SK-N-SH (cell line): ENCODE measurements around the gene PDE4B. TPM values are rescaled to one million over a fixed set of nuclear protein-coding genes. Genes with fewer than 3 reads are reported as not detected.

Experiments
- CTCF ChIA-PET: fragments of 300-600, 350-600 bp; formaldehyde crosslinking; extraction: SDS; loops from one replicate; lab custom pipeline; 2021; lab: Yijun Ruan, JAX
- POLR2A ChIA-PET: fragments of 350-600 bp; sonication (Branson Sonifier 250); formaldehyde crosslinking; extraction: SDS; loops from one replicate; lab custom pipeline; 2020; ENCODE audit warnings: antibody characterized with exemption, inconsistent platforms; lab: Yijun Ruan, JAX
- DNase-seq: peaks from one replicate; pipeline ENCODE4 v3.0.0; 2012
- H2AFZ ChIP-seq: fragments of 200-600 bp; sonication (generic); 2 replicates; pipeline ENCODE4 v1.8.1; 2016; ENCODE audit warnings: antibody characterized with exemption, mild to moderate bottlenecking, low read depth
- H3F3A ChIP-seq: fragments of 200-600 bp; sonication (generic); replicated peaks from 2 replicates; pipeline ENCODE3; 2016; ENCODE audit warnings: antibody characterized with exemption, mild to moderate bottlenecking; ENCODE audit not compliant: insufficient read depth
- H3K27ac ChIP-seq, 2 experiments: fragments of 200-500 bp in 1 of 2; fragments of 200-600 bp in 1 of 2; sonication (Bioruptor generic) in 1 of 2; sonication (generic), shearing (Covaris generic) in 1 of 2; 2 replicates each; pipeline versions ENCODE4 v1.5.1 to v1.6.1; 2014 to 2016; ENCODE audit warnings: low read depth in 2 of 2, inconsistent platforms in 1 of 2, low read length in 1 of 2, mild to moderate bottlenecking in 1 of 2, mixed read lengths in 1 of 2
- H3K27me3 ChIP-seq: fragments of 200-600 bp; sonication (generic), shearing (Covaris generic); 2 replicates; pipeline ENCODE4 v1.6.1; 2016; ENCODE audit warnings: mixed run types; ENCODE audit not compliant: insufficient read depth
- H3K36me3 ChIP-seq, 2 experiments: fragments of 200-500 bp in 1 of 2; fragments of 200-600 bp in 1 of 2; sonication (Bioruptor generic) in 1 of 2; sonication (generic) in 1 of 2; replicated peaks in 1 of 2; 2 replicates each; pipeline versions ENCODE3 to v1.5.1; 2014 to 2016; ENCODE audit warnings: low read length in 1 of 2, mild to moderate bottlenecking in 1 of 2; ENCODE audit not compliant: insufficient read depth in 2 of 2, control insufficient read depth in 1 of 2
- H3K4me1 ChIP-seq, 2 experiments: fragments of 200-500 bp in 1 of 2; fragments of 200-600 bp in 1 of 2; sonication (Bioruptor generic) in 1 of 2; sonication (generic), shearing (Covaris generic) in 1 of 2; 2 replicates each; pipeline versions ENCODE4 v1.5.1 to v1.6.1; 2014 to 2016; ENCODE audit warnings: low read depth in 1 of 2, low read length in 1 of 2, mixed run types in 1 of 2; ENCODE audit not compliant: insufficient read depth in 2 of 2, control insufficient read depth in 1 of 2
- H3K4me2 ChIP-seq: fragments of 200-600 bp; sonication (generic), shearing (Covaris generic); 2 replicates; pipeline ENCODE4 v1.6.1; 2017; ENCODE audit warnings: mixed run types
- H3K4me3 ChIP-seq, 2 experiments: fragments of 200-500 bp in 1 of 2; fragments of 200-600 bp in 1 of 2; sonication (Bioruptor generic) in 1 of 2; sonication (generic), shearing (Covaris generic) in 1 of 2; 2 replicates each; pipeline versions ENCODE4 v1.5.1 to v1.8.1; 2014 to 2016; ENCODE audit warnings: low read depth in 2 of 2, inconsistent platforms in 1 of 2, low read length in 1 of 2, mild to moderate bottlenecking in 1 of 2, mixed read lengths in 1 of 2, moderate library complexity in 1 of 2
- H3K79me2 ChIP-seq: fragments of 200-600 bp; sonication (generic); 2 replicates; pipeline ENCODE4 v1.8.1; 2017; ENCODE audit warnings: mild to moderate bottlenecking; ENCODE audit not compliant: insufficient read depth
- H3K9ac ChIP-seq: fragments of 200-600 bp; sonication (generic); 2 replicates; pipeline ENCODE4 v1.6.1; 2017; ENCODE audit warnings: mixed run types
- H3K9me2 ChIP-seq: fragments of 200-600 bp; sonication (generic); 2 replicates; pipeline ENCODE4 v1.6.1; 2017; ENCODE audit warnings: mixed run types
- H3K9me3 ChIP-seq: fragments of 200-600 bp; sonication (generic); 2 replicates; pipeline ENCODE4 v1.6.1; 2017; ENCODE audit warnings: mixed run types, mild to moderate bottlenecking, moderate library complexity
- H4K20me1 ChIP-seq: fragments of 200-600 bp; sonication (generic); 2 replicates; pipeline ENCODE4 v1.6.1; 2017; ENCODE audit warnings: mild to moderate bottlenecking, mixed run types; ENCODE audit not compliant: insufficient read depth
- JUND ChIP-seq: IDR thresholded peaks from 2 replicates; pipeline ENCODE4 v1.4.0; 2012
- MXI1 ChIP-seq: IDR thresholded peaks from 2 replicates; pipeline ENCODE4 v1.6.1; 2012; ENCODE audit warnings: mild to moderate bottlenecking, low read depth, low read length, improper control_type of control experiment
- RAD21 ChIP-seq: IDR thresholded peaks from 2 replicates; pipeline ENCODE4 v1.6.1; 2012; ENCODE audit warnings: mild to moderate bottlenecking, low read length
- RCOR1 ChIP-seq: fragments of 150-350 bp; IDR thresholded peaks from 2 replicates; pipeline ENCODE4 v1.6.1; 2017; ENCODE audit warnings: antibody characterized with exemption, low read length
- RFX5 ChIP-seq: IDR thresholded peaks from 2 replicates; pipeline ENCODE4 v1.6.1; 2012; ENCODE audit warnings: mild to moderate bottlenecking, improper control_type of control experiment, low read length
- TCF12 ChIP-seq: IDR thresholded peaks from 2 replicates; pipeline ENCODE4 v1.4.0; 2012
- WGBS: methylation state at CpG from one replicate; pipeline ENCODE4 v1.1.6; 2017; ENCODE audit warnings: low lambda C conversion rate; 5-methylcytosine and 5-hydroxymethylcytosine counted together
- polyA plus RNA-seq, 3 experiments: library from polyadenylated mRNA; depleted of rRNA; stranded (reverse); fragments of >200 nt; gene quantifications; 2 replicates each; pipeline ENCODE4 v1.2.3, GENCODE V29; 2012
- TF ChIP-seq, protein P1 (sequence below): fragments of 200-600 bp; sonication (generic); IDR thresholded peaks from 2 replicates; pipeline ENCODE4 v1.6.1; 2017; ENCODE audit warnings: antibody characterized with exemption, mild to moderate bottlenecking, moderate library complexity
- TF ChIP-seq, protein P2 (sequence below): IDR thresholded peaks from 2 replicates; pipeline ENCODE4 v1.4.0; 2012; ENCODE audit warnings: low read depth, borderline replicate concordance
- TF ChIP-seq, protein P3 (sequence below): IDR thresholded peaks from 2 replicates; pipeline ENCODE4; 2012
- TF ChIP-seq, protein P4 (sequence below): fragments of 150-350 bp; IDR thresholded peaks from 2 replicates; pipeline ENCODE4 v1.6.1; 2017; ENCODE audit warnings: antibody characterized with exemption, low read length, low read depth, borderline replicate concordance

PDE4B gene
- polyA plus RNA-seq, 1 of the 3 experiments (the other 2 are of a cell fraction) = 1.9 TPM

DNA sequence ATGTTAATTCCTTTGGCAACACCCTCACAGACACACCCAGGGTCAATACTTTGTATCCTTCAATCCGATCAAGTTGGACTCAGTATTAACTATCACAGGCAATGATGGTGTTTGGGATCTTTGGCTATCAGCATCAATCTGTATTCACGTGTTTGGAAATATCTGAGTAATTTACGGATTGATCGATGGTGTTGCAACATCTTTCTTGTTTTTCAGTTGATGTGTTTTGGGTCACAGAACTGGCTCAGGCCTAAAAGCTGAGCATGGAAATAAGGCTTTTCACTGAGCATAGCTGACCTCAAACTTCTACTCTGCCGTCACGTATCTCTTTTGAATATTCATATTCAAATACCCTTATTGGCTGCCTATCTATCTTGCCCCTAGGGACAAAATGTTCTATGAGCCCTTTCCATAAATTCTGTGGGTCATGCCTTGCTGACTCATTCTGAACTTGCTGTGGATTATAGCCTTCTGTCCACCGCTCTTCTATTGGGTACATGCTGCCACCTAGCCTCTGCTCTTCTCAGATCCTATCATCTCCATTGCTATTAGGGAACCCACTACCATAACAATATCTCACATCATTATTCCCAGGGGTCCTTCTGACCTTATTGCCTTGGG is 156.0 kb downstream of the PDE4B start:
- 85% methylated on average over 7 of the region's 7 CpGs for WGBS
- H3K9me3 ChIP-seq = no peaks in the 10 kb centered on the region
- CTCF ChIA-PET = interaction anchor here (1.0 to 1.3 kb wide), 2 partner anchors 8 to 294 kb away, joined by 3 to 7 read pairs; no protein-coding TSS in a partner anchor
- no peaks in the 10 kb centered on the region for H4K20me1 ChIP-seq
- H3K4me3 ChIP-seq = no peak overlapping the region
- H3K9ac ChIP-seq = no peak overlapping the region
- no peaks in the 10 kb centered on the region for H3K36me3 ChIP-seq
- no peak overlapping the region for H3K4me2 ChIP-seq
- H3K27ac ChIP-seq = no peak overlapping the region
- no peaks in the 10 kb centered on the region for H3K9me2 ChIP-seq
- peaks cover 0 to 4% of the 10 kb centered on the region in 2 experiments; a peak in 1 of 4 replicates for H3K4me1 ChIP-seq
- H2AFZ ChIP-seq = no peak overlapping the region
- POLR2A ChIA-PET = no interaction called here
- no peaks in the 10 kb centered on the region for H3F3A ChIP-seq
- no peaks in the 10 kb centered on the region for H3K79me2 ChIP-seq
- no peak for DNase-seq
- no peak for TF ChIP-seq MXI1
- TF ChIP-seq, protein P1, sequence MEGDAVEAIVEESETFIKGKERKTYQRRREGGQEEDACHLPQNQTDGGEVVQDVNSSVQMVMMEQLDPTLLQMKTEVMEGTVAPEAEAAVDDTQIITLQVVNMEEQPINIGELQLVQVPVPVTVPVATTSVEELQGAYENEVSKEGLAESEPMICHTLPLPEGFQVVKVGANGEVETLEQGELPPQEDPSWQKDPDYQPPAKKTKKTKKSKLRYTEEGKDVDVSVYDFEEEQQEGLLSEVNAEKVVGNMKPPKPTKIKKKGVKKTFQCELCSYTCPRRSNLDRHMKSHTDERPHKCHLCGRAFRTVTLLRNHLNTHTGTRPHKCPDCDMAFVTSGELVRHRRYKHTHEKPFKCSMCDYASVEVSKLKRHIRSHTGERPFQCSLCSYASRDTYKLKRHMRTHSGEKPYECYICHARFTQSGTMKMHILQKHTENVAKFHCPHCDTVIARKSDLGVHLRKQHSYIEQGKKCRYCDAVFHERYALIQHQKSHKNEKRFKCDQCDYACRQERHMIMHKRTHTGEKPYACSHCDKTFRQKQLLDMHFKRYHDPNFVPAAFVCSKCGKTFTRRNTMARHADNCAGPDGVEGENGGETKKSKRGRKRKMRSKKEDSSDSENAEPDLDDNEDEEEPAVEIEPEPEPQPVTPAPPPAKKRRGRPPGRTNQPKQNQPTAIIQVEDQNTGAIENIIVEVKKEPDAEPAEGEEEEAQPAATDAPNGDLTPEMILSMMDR = peak; percentile 32; the same call in 1 of the 2 replicates
- TF ChIP-seq RAD21 = peak; percentile 36
- no peaks in the 10 kb centered on the region for H3K27me3 ChIP-seq

DNA sequence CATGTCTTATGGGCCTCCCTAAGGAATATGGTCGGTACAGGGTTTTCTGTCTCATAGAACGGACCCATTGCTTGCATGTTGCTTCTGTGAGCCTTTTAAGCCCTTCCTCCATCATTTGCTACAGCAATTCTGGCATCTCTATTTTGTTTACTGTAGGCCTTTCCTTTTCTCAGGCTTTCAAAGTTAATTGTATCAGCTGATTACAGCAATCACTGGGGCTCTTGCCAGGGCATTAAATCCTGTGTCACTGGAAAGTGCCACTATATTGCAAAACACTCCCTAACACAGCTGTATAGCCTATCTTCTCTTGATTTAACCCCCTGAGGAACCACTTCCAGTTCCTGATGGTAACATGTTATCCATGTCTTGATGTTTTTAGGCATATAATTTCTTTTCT is 156.5 kb downstream of the PDE4B start:
- Histone ChIP-seq H3K9me2 (no peaks in the 10 kb centered on the region), H2AFZ (no peak overlapping the region), H3K9ac (no peak overlapping the region), H3K27ac (no peak overlapping the region), H3K4me1 (peaks cover 0 to 4% of the 10 kb centered on the region in 2 experiments; a peak in 1 of 4 replicates), H3F3A (no peaks in the 10 kb centered on the region), H3K4me2 (no peak overlapping the region), H3K79me2 (no peaks in the 10 kb centered on the region), H3K36me3 (no peaks in the 10 kb centered on the region), H3K27me3 (no peaks in the 10 kb centered on the region), H4K20me1 (no peaks in the 10 kb centered on the region), H3K4me3 (no peak overlapping the region), H3K9me3 (no peaks in the 10 kb centered on the region)
- ChIA-PET CTCF (interaction anchor here (1.2 to 1.9 kb wide), 2 partner anchors 294 to 497 kb away, joined by 3 to 9 read pairs; no protein-coding TSS in a partner anchor), POLR2A (no interaction called here)
- TF ChIP-seq, protein P2, sequence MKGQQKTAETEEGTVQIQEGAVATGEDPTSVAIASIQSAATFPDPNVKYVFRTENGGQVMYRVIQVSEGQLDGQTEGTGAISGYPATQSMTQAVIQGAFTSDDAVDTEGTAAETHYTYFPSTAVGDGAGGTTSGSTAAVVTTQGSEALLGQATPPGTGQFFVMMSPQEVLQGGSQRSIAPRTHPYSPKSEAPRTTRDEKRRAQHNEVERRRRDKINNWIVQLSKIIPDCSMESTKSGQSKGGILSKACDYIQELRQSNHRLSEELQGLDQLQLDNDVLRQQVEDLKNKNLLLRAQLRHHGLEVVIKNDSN = no peak
- TF ChIP-seq RFX5 (no peak), JUND (no peak), TCF12 (no peak), RCOR1 (no peak)
- TF ChIP-seq, protein P3, sequence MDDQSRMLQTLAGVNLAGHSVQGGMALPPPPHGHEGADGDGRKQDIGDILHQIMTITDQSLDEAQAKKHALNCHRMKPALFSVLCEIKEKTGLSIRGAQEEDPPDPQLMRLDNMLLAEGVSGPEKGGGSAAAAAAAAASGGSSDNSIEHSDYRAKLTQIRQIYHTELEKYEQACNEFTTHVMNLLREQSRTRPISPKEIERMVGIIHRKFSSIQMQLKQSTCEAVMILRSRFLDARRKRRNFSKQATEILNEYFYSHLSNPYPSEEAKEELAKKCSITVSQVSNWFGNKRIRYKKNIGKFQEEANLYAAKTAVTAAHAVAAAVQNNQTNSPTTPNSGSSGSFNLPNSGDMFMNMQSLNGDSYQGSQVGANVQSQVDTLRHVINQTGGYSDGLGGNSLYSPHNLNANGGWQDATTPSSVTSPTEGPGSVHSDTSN = no peak
- TF ChIP-seq, protein P4, sequence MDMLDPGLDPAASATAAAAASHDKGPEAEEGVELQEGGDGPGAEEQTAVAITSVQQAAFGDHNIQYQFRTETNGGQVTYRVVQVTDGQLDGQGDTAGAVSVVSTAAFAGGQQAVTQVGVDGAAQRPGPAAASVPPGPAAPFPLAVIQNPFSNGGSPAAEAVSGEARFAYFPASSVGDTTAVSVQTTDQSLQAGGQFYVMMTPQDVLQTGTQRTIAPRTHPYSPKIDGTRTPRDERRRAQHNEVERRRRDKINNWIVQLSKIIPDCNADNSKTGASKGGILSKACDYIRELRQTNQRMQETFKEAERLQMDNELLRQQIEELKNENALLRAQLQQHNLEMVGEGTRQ = no peak
- no peak for DNase-seq
- 78% methylated on average over 2 of the region's 2 CpGs for WGBS
